ENCODE results near the gene UBE2Q1. TPM values are rescaled to one million over a fixed set of nuclear protein-coding genes. Genes with fewer than 3 reads are reported as not detected.

UBE2Q1 gene
- total and polyA plus RNA-seq, 2 of the 8 experiments (the other 6 are each of a cell fraction or from before 2014, with no cell fraction given), result 13.2 to 95.8 TPM

GRCh38 chr1:154582885-154583284 is 24.4 kb upstream of the UBE2Q1 start (continued):
- no peak for TF ChIP-seq RNF2 (IDR thresholded peaks at IDR 0.05; ENCODE audit: borderline replicate concordance, low read depth, low read length, missing control alignments, poor library complexity, severe bottlenecking)
- no peak for TF ChIP-seq CTBP2 (IDR thresholded peaks at IDR 0.05; ENCODE audit: borderline replicate concordance, insufficient read depth, insufficient read length, low read length)
- TF ChIP-seq YY1 (IDR thresholded peaks at IDR 0.05; ENCODE audit: low read depth, low read length), result no peak
- no peak for TF ChIP-seq JUN (IDR thresholded peaks at IDR 0.05; ENCODE audit: low read depth, low read length)
- TF ChIP-seq EGR1 (IDR thresholded peaks at IDR 0.05; ENCODE audit: borderline replicate concordance, low read depth, low read length), result no peak
- TF ChIP-seq BRCA1 (IDR thresholded peaks at IDR 0.05; ENCODE audit: low read depth, low read length), result no peak

All from H1 (cell line).